Upper lobe of left lung (tissue), 6 donors: ENCODE data around the gene OGDH. TPM values are rescaled to one million over a fixed set of nuclear protein-coding genes. Genes with fewer than 3 reads are reported as not detected.

ENCODE experiments used
- ATAC-seq, 2 donors: fragments of 200-7000 bp; cut with Tn5 transposase; one replicate each; pipeline ENCODE4 v1.9.1; 2022; ENCODE audit warnings: mild to moderate bottlenecking in 2 of 2, moderate library complexity in 2 of 2; ENCODE audit not compliant: low FRiP score in 2 of 2
- DNase-seq, 2 donors: peaks; one replicate each; pipeline ENCODE4 v3.0.0-alpha.2; 2019 to 2020
- H3K27ac ChIP-seq, 4 donors: fragments of 200-600 bp; sonication (generic); one replicate each; pipeline ENCODE4 v1.5.1; 2016 to 2019
- H3K27me3 ChIP-seq, 4 donors: fragments of 200-600 bp; sonication (generic); one replicate each; pipeline ENCODE4 v1.5.1; 2017 to 2019
- H3K36me3 ChIP-seq, 4 donors: fragments of 200-600 bp; sonication (generic); one replicate each; pipeline ENCODE4 v1.5.1; 2016 to 2019
- H3K4me1 ChIP-seq, 4 donors: fragments of 200-600 bp; sonication (generic); one replicate each; pipeline ENCODE4 v1.5.1; 2018 to 2019
- H3K4me3 ChIP-seq, 4 donors: fragments of 200-600 bp; sonication (generic); one replicate each; pipeline ENCODE4 v1.5.1; 2017 to 2019; ENCODE audit warnings: mild to moderate bottlenecking in 2 of 4, moderate library complexity in 1 of 4
- H3K9me3 ChIP-seq, 4 donors: fragments of 200-600 bp; sonication (generic); one replicate each; pipeline ENCODE4 v1.5.1; 2018 to 2019
- EP300 ChIP-seq, 4 donors: sonication (generic); formaldehyde crosslinking; IDR thresholded peaks; one replicate each; pipeline ENCODE4 v1.5.1; 2017; ENCODE audit warnings: antibody characterized with exemption in 4 of 4, control low read depth in 2 of 4
- POLR2A ChIP-seq, 4 donors: fragments of 450-650 bp; IDR thresholded peaks; one replicate each; pipeline ENCODE4 v1.5.1; 2016 to 2017; ENCODE audit warnings: antibody characterized with exemption in 4 of 4, mild to moderate bottlenecking in 2 of 4
- POLR2AphosphoS5 ChIP-seq, 2 donors: sonication (generic); formaldehyde crosslinking; IDR thresholded peaks; one replicate each; pipeline ENCODE4 v1.5.1; 2017; ENCODE audit warnings: antibody characterized with exemption in 2 of 2
- WGBS, 2 donors: methylation state at CpG; one replicate each; pipeline ENCODE4 v1.1.5; 2017 to 2018; 5-methylcytosine and 5-hydroxymethylcytosine counted together
- total RNA-seq, 6 donors: library from RNA; depleted of rRNA in 4 of 6; stranded (reverse); fragments of >200 nt in 4 of 6; gene quantifications; one replicate each; pipeline versions ENCODE4 v1.1.0 to v1.2.1, GENCODE V29; 2016 to 2021
- TF ChIP-seq, protein P1 (sequence below), 6 experiments: fragments of 450-650 bp in 4 of 6; fragments of 200-600 bp in 2 of 6; sonication (generic) in 2 of 6; IDR thresholded peaks; one replicate each; pipeline ENCODE4 v1.5.1; 2016 to 2019; ENCODE audit warnings: antibody characterized with exemption in 6 of 6
- donor health status: DM: no; HTN: no; CAD: no; lungs with moderate emphysema.
- donor health status: DM: no; HTN: yes; CAD: no; lungs with severe emphysema.

Gene OGDH
- total RNA-seq, 6 donors from 2014 or later, result 76.1 to 160 (median 134) TPM

DNA sequence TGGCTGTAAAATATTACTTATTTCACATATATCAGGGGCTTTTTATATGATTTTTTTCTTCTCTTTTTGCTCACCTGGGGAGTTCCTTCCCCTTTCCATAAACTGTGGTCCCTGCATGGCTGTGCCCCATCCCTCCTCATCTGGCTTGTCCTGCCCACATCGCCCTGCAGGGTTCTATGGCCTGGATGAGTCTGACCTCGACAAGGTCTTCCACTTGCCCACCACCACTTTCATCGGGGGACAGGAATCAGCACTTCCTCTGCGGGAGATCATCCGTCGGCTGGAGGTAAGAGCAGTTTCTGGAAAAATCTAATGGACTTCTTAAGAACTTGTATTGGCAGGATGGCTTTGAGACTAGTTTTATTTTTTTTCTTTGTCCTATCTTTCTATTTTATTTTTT is 60.1 kb downstream of the OGDH start:
- TF ChIP-seq POLR2AphosphoS5 (IDR thresholded peaks at IDR 0.05), result no peak
- Histone ChIP-seq H3K27ac (no peak overlapping the region), H3K36me3 (peaks cover 0 to 54% (median 19%) of the 10 kb centered on the region in 4 donors), H3K4me1 (peaks cover 0 to 5% (median 0%) of the 10 kb centered on the region in 4 donors), H3K27me3 (no peaks in the 10 kb centered on the region), H3K9me3 (peaks cover 0 to 4% (median under 1%) of the 10 kb centered on the region in 4 donors), H3K4me3 (no peak overlapping the region)
- 91 to 94% methylated on average over 6 of the region's 6 CpGs for WGBS, 2 donors
- DNase-seq (no peak), ATAC-seq (no peak)

DNA sequence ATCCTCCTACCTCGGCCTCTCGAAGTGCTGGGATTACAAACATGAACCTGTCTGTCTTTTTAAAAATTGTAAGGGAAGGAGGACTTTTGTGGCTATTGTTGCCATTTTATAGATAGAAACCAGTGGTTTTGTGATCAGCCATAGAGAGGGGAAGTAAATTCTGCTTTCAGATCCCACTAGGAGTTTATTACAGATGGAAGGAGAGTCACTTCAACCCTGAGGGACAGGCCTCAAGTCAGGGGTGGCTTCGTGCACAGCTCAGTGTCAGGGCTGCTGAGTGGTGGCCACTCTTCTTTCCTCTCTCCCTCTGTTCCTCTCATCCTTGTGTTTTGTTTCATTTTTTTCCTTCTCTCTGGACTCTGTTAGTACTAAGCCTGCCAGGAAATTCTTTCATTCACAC is 60.8 kb downstream of the OGDH start:
- Histone ChIP-seq H3K27ac (no peak overlapping the region), H3K9me3 (no peaks in the 10 kb centered on the region), H3K4me1 (peaks cover 0 to 5% (median 0%) of the 10 kb centered on the region in 4 donors), H3K27me3 (no peaks in the 10 kb centered on the region), H3K36me3 (peaks cover 0 to 55% (median 19%) of the 10 kb centered on the region in 4 donors), H3K4me3 (no peak overlapping the region)
- WGBS, 2 donors, result 88 to 91% methylated on average over 3 of the region's 3 CpGs
- TF ChIP-seq, protein P1, sequence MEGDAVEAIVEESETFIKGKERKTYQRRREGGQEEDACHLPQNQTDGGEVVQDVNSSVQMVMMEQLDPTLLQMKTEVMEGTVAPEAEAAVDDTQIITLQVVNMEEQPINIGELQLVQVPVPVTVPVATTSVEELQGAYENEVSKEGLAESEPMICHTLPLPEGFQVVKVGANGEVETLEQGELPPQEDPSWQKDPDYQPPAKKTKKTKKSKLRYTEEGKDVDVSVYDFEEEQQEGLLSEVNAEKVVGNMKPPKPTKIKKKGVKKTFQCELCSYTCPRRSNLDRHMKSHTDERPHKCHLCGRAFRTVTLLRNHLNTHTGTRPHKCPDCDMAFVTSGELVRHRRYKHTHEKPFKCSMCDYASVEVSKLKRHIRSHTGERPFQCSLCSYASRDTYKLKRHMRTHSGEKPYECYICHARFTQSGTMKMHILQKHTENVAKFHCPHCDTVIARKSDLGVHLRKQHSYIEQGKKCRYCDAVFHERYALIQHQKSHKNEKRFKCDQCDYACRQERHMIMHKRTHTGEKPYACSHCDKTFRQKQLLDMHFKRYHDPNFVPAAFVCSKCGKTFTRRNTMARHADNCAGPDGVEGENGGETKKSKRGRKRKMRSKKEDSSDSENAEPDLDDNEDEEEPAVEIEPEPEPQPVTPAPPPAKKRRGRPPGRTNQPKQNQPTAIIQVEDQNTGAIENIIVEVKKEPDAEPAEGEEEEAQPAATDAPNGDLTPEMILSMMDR (IDR thresholded peaks at IDR 0.05), result no peak
- no peak for TF ChIP-seq POLR2AphosphoS5 (IDR thresholded peaks at IDR 0.05)
- TF ChIP-seq POLR2A (IDR thresholded peaks at IDR 0.05), result no peak
- ATAC-seq (no peak), DNase-seq (no peak)

DNA sequence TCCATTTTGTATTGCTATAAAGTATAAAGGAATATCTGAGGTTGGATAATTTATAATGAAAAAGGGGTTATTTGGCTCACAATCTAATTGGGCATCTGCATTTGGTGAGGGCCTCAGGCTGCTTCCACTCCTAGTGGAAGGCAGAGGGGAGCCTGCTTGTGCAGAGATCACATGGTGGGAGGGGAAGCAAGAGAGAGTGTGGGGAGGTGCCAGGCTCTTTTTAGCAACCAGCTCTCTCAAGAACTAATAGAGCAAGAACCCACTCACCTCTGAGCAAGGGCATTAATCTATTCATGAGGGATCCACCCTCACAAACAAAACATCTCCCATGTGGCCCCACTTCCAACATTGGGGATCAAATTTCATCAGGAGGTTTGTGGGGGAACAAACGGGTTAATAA is 64.6 kb downstream of the OGDH start:
- peaks cover 16 to 79% (median 46%) of the 10 kb centered on the region in 4 donors for H3K36me3 ChIP-seq

DNA sequence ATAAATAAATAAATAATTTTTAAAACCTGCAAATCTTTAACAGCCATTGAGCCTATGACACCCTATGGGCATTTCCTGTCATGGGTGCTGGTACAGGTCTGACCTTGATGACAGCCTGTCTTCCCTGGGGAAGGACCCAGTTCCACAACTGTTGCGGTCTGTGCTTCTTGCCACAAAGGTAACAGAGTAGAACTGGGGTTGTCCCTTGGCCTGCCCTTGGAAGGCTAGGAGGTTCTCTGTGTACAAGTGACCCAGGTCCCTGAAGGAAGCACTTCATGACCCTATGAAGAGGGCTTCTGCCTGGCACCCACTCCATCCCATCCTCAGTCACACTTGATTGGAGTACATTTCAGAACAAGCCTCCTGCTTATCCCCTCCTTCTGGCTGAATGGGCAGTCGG is 66.9 kb downstream of the OGDH start:
- H3K4me1 ChIP-seq, result peaks cover 2 to 8% (median 5%) of the 10 kb centered on the region in 4 donors
- H3K27me3 ChIP-seq, result no peaks in the 10 kb centered on the region
- peaks cover 18 to 73% (median 42%) of the 10 kb centered on the region in 4 donors for H3K36me3 ChIP-seq
- TF ChIP-seq, protein P1 (IDR thresholded peaks at IDR 0.05), result no peak
- TF ChIP-seq POLR2AphosphoS5 (IDR thresholded peaks at IDR 0.05), result no peak
- TF ChIP-seq EP300 (IDR thresholded peaks at IDR 0.05), result no peak
- no peak for TF ChIP-seq POLR2A (IDR thresholded peaks at IDR 0.05)
- DNase-seq (no peak), ATAC-seq (no peak)
- H3K4me3 ChIP-seq, result no peak overlapping the region
- no peak overlapping the region for H3K27ac ChIP-seq
- H3K9me3 ChIP-seq, result no peaks in the 10 kb centered on the region
- WGBS, 2 donors, result 77 to 100% methylated on average over 2 of the region's 2 CpGs

More for the DNA sequence above, 64.6 kb downstream of the OGDH start:
- Histone ChIP-seq H3K4me1 (no peaks in the 10 kb centered on the region), H3K9me3 (no peaks in the 10 kb centered on the region), H3K27ac (no peak overlapping the region), H3K4me3 (no peak overlapping the region), H3K27me3 (no peaks in the 10 kb centered on the region)
- DNase-seq (no peak), ATAC-seq (no peak)
- no peak for TF ChIP-seq POLR2A (IDR thresholded peaks at IDR 0.05)
- TF ChIP-seq, protein P1 (IDR thresholded peaks at IDR 0.05), result no peak
- TF ChIP-seq EP300 (IDR thresholded peaks at IDR 0.05), result no peak
- TF ChIP-seq POLR2AphosphoS5 (IDR thresholded peaks at IDR 0.05), result no peak
- 79 to 89% methylated on average over 1 of the region's 1 CpG for WGBS, 2 donors

DNA sequence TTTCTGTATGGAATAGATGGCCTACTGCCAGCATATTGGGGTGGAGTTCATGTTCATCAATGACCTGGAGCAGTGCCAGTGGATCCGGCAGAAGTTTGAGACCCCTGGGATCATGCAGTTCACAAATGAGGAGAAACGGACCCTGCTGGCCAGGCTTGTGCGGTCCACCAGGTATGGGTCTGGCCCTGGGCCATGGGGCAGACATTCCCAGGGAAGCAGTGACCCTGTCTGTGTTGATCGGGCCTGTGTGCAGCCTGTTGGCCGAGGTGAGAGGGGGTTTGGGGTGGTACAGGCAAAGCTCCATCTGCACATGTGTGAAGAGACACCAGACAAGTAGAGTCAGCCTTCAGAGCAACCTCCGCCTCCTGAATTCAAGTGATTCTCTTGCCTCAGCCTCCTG is 67.3 kb downstream of the OGDH start:
- H3K4me1 ChIP-seq, result peaks cover 5 to 12% (median 9%) of the 10 kb centered on the region in 4 donors
- WGBS, 2 donors, result 90% methylated on average over 6 of the region's 6 CpGs; no CpG with 5 or more reads in 1 of the 2 donors
- H3K27ac ChIP-seq, result no peak overlapping the region
- no peak overlapping the region for H3K4me3 ChIP-seq
- TF ChIP-seq EP300 (IDR thresholded peaks at IDR 0.05), result no peak
- no peak for TF ChIP-seq POLR2A (IDR thresholded peaks at IDR 0.05)
- TF ChIP-seq POLR2AphosphoS5 (IDR thresholded peaks at IDR 0.05), result no peak
- TF ChIP-seq, protein P1 (IDR thresholded peaks at IDR 0.05), result no peak
- H3K9me3 ChIP-seq, result no peaks in the 10 kb centered on the region
- DNase-seq (no peak), ATAC-seq (no peak)
- H3K27me3 ChIP-seq, result no peaks in the 10 kb centered on the region
- peaks cover 18 to 72% (median 41%) of the 10 kb centered on the region in 4 donors for H3K36me3 ChIP-seq
